ENCODE measurements around the gene TWSG1. TPM values are rescaled to one million over a fixed set of nuclear protein-coding genes. Genes with fewer than 3 reads are reported as not detected.
"Not testable (repeated sequence)": the region's sequence is repeated elsewhere in the genome, so short reads cannot be mapped to it uniquely, and the experiment has no call there.

Gene TWSG1
- total RNA-seq, 1 donor from 2014 or later: 19.2 TPM

GRCh38 chr18:9437021-9437437, 102.5 kb downstream of the TWSG1 start:
- intact Hi-C loops (cut with DNase I): no loop called here
- no peak for DNase-seq (ENCODE audit: low spot score)

- intact Hi-C loops (cut with DNase I): no loop called here
- no peak for DNase-seq (ENCODE audit: low spot score)
Observed at GRCh38 chr18:9437672-9438071, 103.1 kb downstream of the TWSG1 start.

GRCh38 chr18:9441061-9441460, 106.5 kb downstream of the TWSG1 start:
- no peak for DNase-seq (ENCODE audit: low spot score)
- intact Hi-C loops (cut with DNase I): no loop called here

- intact Hi-C loops (cut with DNase I): no loop called here
- no peak for DNase-seq (ENCODE audit: low spot score)
Observed at GRCh38 chr18:9444549-9444948, 110.0 kb downstream of the TWSG1 start.

- intact Hi-C loops (cut with DNase I): no loop called here
- DNase-seq (ENCODE audit: low spot score): no peak
Observed at GRCh38 chr18:9446839-9447238, 112.3 kb downstream of the TWSG1 start.

- intact Hi-C loops (cut with DNase I): no loop called here
- no peak for DNase-seq (ENCODE audit: low spot score)
Observed at GRCh38 chr18:9447334-9447733, 112.8 kb downstream of the TWSG1 start.

- intact Hi-C loops (cut with DNase I): no loop called here
- no peak for DNase-seq (ENCODE audit: low spot score)
Observed at GRCh38 chr18:9449600-9450414, 115.2 kb downstream of the TWSG1 start.

- intact Hi-C loops (cut with DNase I): not testable (repeated sequence)
Observed at GRCh38 chr18:9450920-9451319, 116.3 kb downstream of the TWSG1 start.

More at GRCh38 chr18:9450920-9451319, 116.3 kb downstream of the TWSG1 start:
- DNase-seq (ENCODE audit: low spot score): not testable (repeated sequence)

Other genes with a start within 250 kb of the TWSG1 start
- gene NDUFV2, start 232.1 kb upstream of the TWSG1 start, total RNA-seq: 325 TPM
- gene ANKRD12, start 198.0 kb upstream of the TWSG1 start, total RNA-seq: 66.6 TPM
- gene RALBP1, start 140.7 kb downstream of the TWSG1 start, total RNA-seq: 51.0 TPM